ENCODE results near the gene VILL. TPM values are rescaled to one million over a fixed set of nuclear protein-coding genes. Genes with fewer than 3 reads are reported as not detected.
A peak's percentile ranks its signal among the peaks of the same experiment; 100 is the strongest.

Gene VILL
- total and polyA plus RNA-seq, 2 of the 8 experiments (the other 6 are each of a cell fraction or from before 2014, with no cell fraction given): 4.1 to 4.2 TPM

- no peaks in the 10 kb centered on the region for H3K9me3 ChIP-seq (ENCODE audit: insufficient read depth in 2 of 2, low read depth in 1 of 2, low read length in 1 of 2)
- no peak overlapping the region for H2BK20ac ChIP-seq (ENCODE audit: low read length)
- CTCF ChIA-PET (ENCODE audit: partially characterized antibody): interaction anchor here (1.1 to 9.0 kb wide), 4 partner anchors 10 to 18 kb away, joined by 5 to 134 read pairs (median 7); no protein-coding TSS in a partner anchor
- H4K20me1 ChIP-seq (replicated peaks in 1 of 2; ENCODE audit: control insufficient read depth in 1 of 2, insufficient read depth in 2 of 2, low read length in 2 of 2): no peaks in the 10 kb centered on the region
- no peak overlapping the region for H2BK120ac ChIP-seq (replicated peaks; ENCODE audit: low read depth, low read length)
- H2BK15ac ChIP-seq (ENCODE audit: low read length): no peak overlapping the region
- H3K56ac ChIP-seq (replicated peaks; ENCODE audit: insufficient read length, low read depth, low read length): no peak overlapping the region
- no peak overlapping the region for H4K91ac ChIP-seq (replicated peaks; ENCODE audit: insufficient read length, low read length)
- DNase-seq (ENCODE audit: low read depth in 1 of 2, low spot score in 2 of 2): peak in 1 of 2 experiments; percentile 53
- H3K4me1 ChIP-seq (replicated peaks in 1 of 4; ENCODE audit: control insufficient read depth in 3 of 4, insufficient read depth in 4 of 4, low read length in 3 of 4): peaks cover 0 to 13% (median 7%) of the 10 kb centered on the region in 4 experiments; a peak in 6 of 7 replicates
- H3K23ac ChIP-seq (ENCODE audit: insufficient read length): no peak overlapping the region
- H3K4ac ChIP-seq (replicated peaks; ENCODE audit: insufficient read length, low read depth, low read length): no peak overlapping the region
- 0 out of 2 replicates have a peak overlapping the region, but pooled peaks have one; percentile 73 for H2AFZ ChIP-seq (ENCODE audit: low read length)
- no peak overlapping the region for H4K8ac ChIP-seq (ENCODE audit: extremely low read depth, insufficient read depth, low read length)
- H2BK12ac ChIP-seq (ENCODE audit: low read depth, low read length): 0 out of 2 replicates have a peak overlapping the region, but pooled peaks have one; percentile 50
- H3K23me2 ChIP-seq (ENCODE audit: low read depth, low read length): peaks cover 7% of the 10 kb centered on the region
- POLR2A ChIA-PET (ENCODE audit: partially characterized antibody): no interaction called here
- peak overlapping the region; percentile 54 to 68; a peak in 3 of 4 replicates for H3K4me2 ChIP-seq (ENCODE audit: insufficient read depth in 1 of 2, low read depth in 2 of 2, low read length in 2 of 2)
- no peak overlapping the region for H3K27ac ChIP-seq (ENCODE audit: low read depth, low read length)
- WGBS, 2 experiments (ENCODE audit: extremely low coverage in 1 of 2, insufficient coverage in 1 of 2, insufficient read length in 1 of 2, insufficient replicate concordance in 2 of 2, low coverage in 1 of 2, low lambda C conversion rate in 2 of 2, missing lambda C conversion rate in 1 of 2): 23% methylated on average over 5 of the region's 6 CpGs; no CpG with 5 or more reads in 1 of the 2 experiments
- no peaks in the 10 kb centered on the region for H3K79me1 ChIP-seq (ENCODE audit: low read depth, low read length)
- no peaks in the 10 kb centered on the region for H3K79me2 ChIP-seq (ENCODE audit: control insufficient read depth in 1 of 2, insufficient read depth in 2 of 2, low read length in 2 of 2)
- no peak overlapping the region for H4K5ac ChIP-seq (ENCODE audit: insufficient read length, low read depth, low read length)
- H2AK5ac ChIP-seq (ENCODE audit: low read depth, low read length): no peak overlapping the region
- H3K9ac ChIP-seq (replicated peaks in 1 of 4; ENCODE audit: extremely low read depth in 1 of 4, low read depth in 3 of 4, low read length in 3 of 4): no peak overlapping the region
- no peaks in the 10 kb centered on the region for H3K36me3 ChIP-seq (ENCODE audit: control insufficient read depth in 2 of 4, insufficient read depth in 4 of 4, low read length in 3 of 4)
- H3K27me3 ChIP-seq (replicated peaks in 1 of 4; ENCODE audit: control insufficient read depth in 3 of 4, extremely low read depth in 1 of 4, insufficient read depth in 3 of 4, low read length in 3 of 4): peaks cover 0 to 5% (median 1%) of the 10 kb centered on the region in 4 experiments; a peak in 4 of 7 replicates
- H2BK5ac ChIP-seq (ENCODE audit: low read depth, low read length): no peak overlapping the region
- peak overlapping the region in 2 of 4 experiments; percentile 21 to 53; a peak in 4 of 8 replicates for H3K4me3 ChIP-seq (ENCODE audit: extremely low read depth in 1 of 4, insufficient read depth in 2 of 4, low read depth in 3 of 4, low read length in 4 of 4)
- no peak overlapping the region for H3K18ac ChIP-seq (ENCODE audit: extremely low read depth, low read length)
- H3K14ac ChIP-seq (ENCODE audit: insufficient read length): no peak overlapping the region
- FAIRE-seq: no peak
- TF ChIP-seq CTCF (IDR thresholded peaks at IDR 0.05; ENCODE audit: control extremely low read depth in 1 of 3, insufficient read depth in 1 of 3, low read depth in 1 of 3, low read length in 3 of 3) (no peak), GTF2F1 (IDR thresholded peaks at IDR 0.05; ENCODE audit: borderline replicate concordance, low read depth, low read length) (no peak), CEBPB (IDR thresholded peaks at IDR 0.05; ENCODE audit: low read depth, low read length) (no peak), ASH2L (IDR thresholded peaks at IDR 0.05; ENCODE audit: low read length) (peak; percentile 31), SAP30 (IDR thresholded peaks at IDR 0.05; ENCODE audit: insufficient read depth, insufficient replicate concordance, low read length) (no peak), CTBP2 (IDR thresholded peaks at IDR 0.05; ENCODE audit: borderline replicate concordance, insufficient read depth, insufficient read length, low read length) (no peak), RXRA (IDR thresholded peaks at IDR 0.05; ENCODE audit: insufficient read depth, low read depth, low read length) (no peak), KDM1A (IDR thresholded peaks at IDR 0.05; ENCODE audit: borderline replicate concordance, low read length) (no peak), MAFK (IDR thresholded peaks at IDR 0.05; ENCODE audit: low read depth, low read length) (no peak), SP2 (IDR thresholded peaks at IDR 0.05; ENCODE audit: low read length) (no peak), KDM4A (IDR thresholded peaks at IDR 0.05; ENCODE audit: low read depth, low read length, severe bottlenecking) (peak; percentile 42)
Observed at GRCh38 chr3:37991109-37991508, 523 bp downstream of the VILL start.
